ENCODE results near the gene CAPSL.
"Not testable (repeated sequence)": the region's sequence is repeated elsewhere in the genome, so short reads cannot be mapped to it uniquely, and the experiment has no call there.

The CAPSL gene

DNA sequence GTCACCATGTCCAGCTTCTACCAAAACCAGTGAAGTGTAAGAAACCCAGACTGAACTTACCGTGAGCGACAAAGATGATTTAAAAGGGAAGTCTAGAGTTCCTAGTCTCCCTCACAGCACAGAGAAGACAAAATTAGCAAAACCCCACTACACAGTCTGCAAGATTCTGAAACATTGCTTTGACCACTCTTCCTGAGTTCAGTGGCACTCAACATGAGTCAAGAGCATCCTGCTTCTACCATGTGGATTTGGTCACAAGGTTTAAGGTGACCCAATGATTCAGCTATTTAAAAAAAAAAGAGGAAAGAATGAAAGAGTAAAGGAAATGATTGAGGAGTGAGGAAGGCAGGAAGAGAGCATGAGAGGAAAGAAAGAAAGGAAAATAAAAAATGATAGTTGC lies 62.0 kb downstream of the CAPSL start:
- DNase-seq (ENCODE audit: low spot score) = no peak

DNA sequence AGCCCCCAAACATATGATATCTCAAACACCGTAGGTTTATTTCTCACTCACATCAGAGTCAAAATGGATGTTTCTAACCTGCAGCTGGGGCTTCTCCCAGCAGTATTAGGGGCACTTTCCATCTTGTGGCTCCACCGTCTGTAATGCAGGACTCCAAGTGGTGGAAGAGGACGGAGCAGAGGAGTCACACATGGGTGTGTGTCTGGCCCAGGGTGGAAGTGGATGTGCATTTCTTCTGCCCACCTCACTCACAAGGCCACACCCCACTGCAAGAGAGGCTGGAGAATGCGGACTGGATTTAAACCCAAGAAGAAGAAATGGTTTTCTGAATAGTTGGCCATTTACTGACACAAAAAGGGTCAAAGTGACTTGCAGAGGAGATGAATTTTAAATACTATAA lies 67.8 kb downstream of the CAPSL start:
- no peak for DNase-seq (ENCODE audit: low spot score)

- DNase-seq (ENCODE audit: low spot score) = no peak
These were observed 68.6 kb downstream of the CAPSL start for GRCh38 chr5:35869685-35870277.

- no peak for DNase-seq (ENCODE audit: low spot score)
These were observed 70.4 kb downstream of the CAPSL start for GRCh38 chr5:35867998-35868397.

DNA sequence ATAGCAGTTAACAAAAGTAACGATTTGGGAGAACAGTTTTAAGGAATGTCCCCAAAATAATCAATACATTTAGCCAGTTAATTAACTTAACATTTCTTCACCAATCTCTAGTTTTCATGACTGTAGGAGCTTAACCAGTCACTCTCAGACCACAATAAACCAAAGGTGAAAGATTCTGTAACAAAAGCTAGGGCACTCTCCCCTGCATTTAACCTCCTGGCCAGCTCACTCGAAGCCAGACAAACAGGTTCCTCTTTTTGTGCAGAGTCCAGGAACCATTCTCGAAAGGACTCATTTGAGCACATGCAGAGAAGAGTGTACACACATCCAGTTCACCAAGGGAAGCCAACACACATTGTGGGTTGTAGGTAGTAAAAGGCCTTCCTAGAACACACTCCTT lies 75.3 kb downstream of the CAPSL start:
- DNase-seq (ENCODE audit: low spot score) = no peak

DNA sequence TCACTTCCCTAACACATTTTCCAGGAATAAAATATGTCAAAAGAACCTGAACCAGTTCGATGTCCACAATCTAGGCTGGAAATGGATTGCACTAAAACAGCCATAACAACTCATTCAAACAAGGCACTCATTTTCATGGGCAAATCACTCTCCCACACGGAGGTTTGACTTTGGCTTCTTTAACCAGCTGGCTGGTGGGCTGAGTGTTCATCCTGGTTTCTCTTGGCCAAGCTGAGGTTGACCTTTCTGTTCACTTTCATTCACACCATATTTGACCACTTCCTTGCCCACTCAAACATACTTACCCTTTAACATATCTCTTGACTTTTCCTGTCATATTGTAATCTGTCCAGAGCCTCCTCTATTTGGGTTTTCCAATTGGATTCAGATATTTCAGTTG lies 76.3 kb downstream of the CAPSL start:
- DNase-seq (ENCODE audit: low spot score) = no peak

DNA sequence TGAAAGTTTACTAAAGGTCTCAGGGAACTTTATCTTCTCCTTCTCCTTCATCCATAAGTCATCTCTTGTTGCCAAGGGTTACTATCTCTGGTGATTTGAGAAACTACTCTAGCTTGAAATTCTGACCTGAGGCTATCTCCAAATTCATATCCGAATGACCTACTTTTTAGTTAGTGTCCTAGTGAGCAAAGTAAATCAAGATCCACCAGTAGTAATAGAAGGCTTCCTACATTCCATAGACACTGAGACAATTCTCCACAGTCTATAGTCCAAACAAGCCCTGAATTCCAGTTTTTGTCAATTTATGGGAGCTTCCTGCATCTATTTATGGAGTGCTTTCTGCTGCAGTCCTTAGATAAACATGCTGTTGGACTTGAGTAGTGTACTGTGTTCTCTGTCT lies 76.7 kb downstream of the CAPSL start:
- DNase-seq (ENCODE audit: low spot score) = no peak

GRCh38 chr5:35860686-35861085 lies 77.7 kb downstream of the CAPSL start:
- no peak for DNase-seq (ENCODE audit: low spot score)

DNA sequence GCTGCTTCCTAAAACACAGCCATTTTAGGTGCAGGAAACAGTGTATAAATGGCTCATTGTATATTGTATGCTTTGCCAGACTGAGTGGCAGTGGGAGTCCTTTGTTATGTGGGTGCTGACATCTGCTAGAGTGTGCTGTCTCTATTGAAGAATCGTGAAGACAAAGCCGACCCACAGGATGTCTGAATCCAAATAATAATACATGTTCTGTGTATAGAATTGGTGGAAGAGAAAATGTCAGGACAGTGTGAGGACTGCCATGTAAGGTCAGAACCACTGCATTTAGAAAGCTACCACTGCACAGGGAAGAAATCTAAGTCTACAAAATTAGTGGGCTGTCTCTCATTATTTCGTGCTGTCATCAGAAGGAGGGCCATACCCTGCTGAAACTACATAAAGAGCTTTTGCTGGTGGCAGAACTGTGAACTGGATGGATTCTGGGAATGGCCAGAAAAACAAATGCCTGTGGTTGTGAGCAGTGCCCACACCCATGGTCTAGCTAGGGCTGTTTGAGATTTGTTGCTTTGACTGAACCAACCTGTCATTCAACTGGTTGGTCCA lies 79.2 kb downstream of the CAPSL start:
- DNase-seq (ENCODE audit: low spot score) = no peak

DNA sequence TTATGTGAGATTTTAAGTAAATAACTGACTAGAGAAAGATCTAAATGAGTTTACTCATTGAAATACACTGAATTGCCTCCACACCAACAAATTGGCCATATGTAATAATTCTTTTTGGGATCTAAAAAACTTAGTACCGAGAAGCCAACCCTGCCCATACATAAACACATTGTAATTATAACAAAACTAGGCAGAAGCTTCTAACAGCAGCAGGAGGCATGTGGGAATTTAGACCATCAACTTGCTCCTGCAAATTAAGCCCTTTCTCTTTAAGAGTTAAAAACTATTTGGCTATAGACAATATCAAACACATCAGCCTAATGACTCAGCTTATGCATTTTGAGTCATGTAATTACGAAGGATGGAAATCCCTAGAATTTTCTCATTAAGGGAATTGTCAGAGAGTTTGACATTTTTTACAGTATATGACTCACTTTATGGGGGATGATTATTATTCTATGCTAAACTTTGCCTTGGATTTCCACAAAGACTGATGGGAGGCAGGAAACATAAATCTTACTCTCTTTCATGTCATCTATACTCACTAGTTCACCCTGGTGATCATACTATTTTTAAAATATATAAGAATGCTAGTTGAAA lies 80.7 kb downstream of the CAPSL start:
- DNase-seq (ENCODE audit: low spot score) = no peak

DNA sequence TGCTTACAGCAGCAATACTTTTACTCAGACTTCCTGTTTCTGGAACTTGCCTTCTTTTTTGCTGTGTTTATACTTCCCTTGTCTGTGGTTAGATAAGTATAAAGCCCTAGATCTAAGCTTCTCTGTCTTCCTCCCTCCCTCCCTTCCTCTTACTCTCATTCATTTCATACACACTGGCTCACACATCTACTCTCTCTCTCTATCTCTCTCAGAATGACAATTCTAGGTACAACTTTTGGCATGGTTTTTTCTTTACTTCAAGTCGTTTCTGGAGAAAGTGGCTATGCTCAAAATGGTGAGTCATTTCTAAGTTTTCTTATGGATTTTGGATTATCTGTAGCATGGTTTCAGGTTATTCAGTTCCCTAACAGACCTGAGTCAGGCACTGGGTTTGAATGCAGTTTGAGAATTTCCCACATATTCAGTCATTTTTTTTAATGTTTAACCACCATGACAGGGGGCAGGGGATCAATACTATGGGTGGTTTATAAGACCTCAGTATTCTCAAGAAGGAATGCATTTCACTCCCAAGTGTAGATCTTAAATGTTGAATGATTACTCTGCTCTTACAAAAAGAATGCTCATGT lies 81.6 kb downstream of the CAPSL start, which contains the start of gene IL7R:
Gene IL7R (plus strand): TSS at position 127 of the 587 bp plus-strand sequence. CDS start 87 bp downstream, at position 214.
- no peak for DNase-seq (ENCODE audit: low spot score)

GRCh38 chr5:35856186-35856764 lies 82.1 kb downstream of the CAPSL start:
- not testable (repeated sequence) for DNase-seq (ENCODE audit: low spot score)

GRCh38 chr5:35855187-35855586 lies 83.2 kb downstream of the CAPSL start:
- no peak for DNase-seq (ENCODE audit: low spot score)

Measured in HuH-7 (cell line).